ENCODE results near the gene FAM217B.

Gene FAM217B

GRCh38 chr20:59983076-59983475 lies 42.9 kb downstream of the FAM217B start:
- DNase-seq: no peak

DNA sequence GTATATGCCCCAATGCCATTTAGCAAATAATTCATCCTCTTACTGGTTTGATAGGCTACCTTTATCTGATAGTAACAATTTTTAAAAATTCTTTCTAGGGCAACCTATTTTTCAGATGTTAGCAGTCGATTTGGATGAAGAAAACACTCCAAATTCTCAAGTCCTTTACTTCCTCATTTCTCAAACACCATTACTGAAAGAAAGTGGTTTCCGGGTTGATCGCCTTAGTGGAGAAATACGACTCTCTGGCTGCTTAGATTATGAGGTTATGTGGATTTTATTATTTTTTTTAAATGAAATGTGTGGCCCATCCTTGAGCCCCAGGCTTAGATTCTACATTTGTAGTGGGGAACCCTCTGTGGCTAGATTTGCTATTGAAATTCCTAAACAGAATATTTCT lies 44.4 kb downstream of the FAM217B start:
- no peak for DNase-seq

GRCh38 chr20:59985164-59985563 lies 45.0 kb downstream of the FAM217B start:
- DNase-seq: no peak

GRCh38 chr20:59985864-59986263 lies 45.7 kb downstream of the FAM217B start:
- no peak for DNase-seq

GRCh38 chr20:59987135-59987534 lies 46.9 kb downstream of the FAM217B start:
- DNase-seq: no peak

DNA sequence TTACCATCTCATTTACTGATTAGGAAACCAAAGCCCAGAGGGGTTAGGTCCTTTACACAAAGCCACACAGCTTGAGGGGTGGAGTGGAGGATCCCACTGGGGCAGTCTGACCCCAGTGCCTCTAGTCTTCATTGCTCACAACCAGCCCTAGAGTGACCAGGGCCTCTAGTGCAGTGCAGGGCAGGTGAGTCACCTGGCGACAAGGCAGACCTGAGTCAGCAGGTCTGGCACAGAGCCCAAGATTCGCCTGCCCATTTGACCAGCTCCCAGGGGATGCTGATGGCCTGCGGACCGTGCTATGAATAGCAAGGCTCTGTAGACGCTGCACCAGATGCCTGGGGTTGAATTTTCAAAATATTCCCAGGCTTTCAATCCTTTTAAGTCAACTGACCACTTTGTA lies 48.0 kb downstream of the FAM217B start:
- no peak for DNase-seq

- DNase-seq: no peak
Observed at GRCh38 chr20:59992526-59993084, 52.4 kb downstream of the FAM217B start.

DNA sequence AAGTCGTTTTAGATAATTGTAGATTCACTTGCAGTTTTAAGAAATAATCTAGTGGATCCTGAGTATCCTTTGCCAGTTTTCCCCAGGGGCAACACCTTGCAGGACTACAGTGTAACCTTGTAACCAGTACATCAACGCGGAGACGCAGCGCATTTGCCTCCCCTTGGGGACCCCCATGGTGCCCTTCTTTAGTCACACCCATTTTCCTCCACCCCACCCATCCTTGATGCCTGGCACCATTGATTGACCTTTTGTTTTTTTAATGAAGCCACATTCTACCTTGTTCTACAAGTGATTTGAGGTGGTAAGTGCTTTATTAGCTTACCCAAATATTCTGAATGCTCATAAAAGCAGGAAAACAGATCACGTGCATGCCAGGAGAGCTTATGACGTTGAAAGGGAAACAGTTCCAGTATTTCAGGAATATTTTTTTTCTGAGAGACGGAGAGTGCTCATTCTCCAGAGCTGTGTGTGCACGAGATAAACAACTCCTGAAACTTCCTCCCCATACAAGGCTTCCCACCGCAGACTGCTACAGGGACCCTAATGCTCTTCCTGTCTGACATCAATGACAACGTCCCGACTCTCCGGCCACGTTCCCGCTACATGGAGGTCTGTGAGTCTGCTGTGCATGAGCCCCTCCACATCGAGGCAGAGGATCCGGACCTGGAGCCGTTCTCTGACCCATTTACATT lies 53.7 kb downstream of the FAM217B start:
- DNase-seq: no peak

DNA sequence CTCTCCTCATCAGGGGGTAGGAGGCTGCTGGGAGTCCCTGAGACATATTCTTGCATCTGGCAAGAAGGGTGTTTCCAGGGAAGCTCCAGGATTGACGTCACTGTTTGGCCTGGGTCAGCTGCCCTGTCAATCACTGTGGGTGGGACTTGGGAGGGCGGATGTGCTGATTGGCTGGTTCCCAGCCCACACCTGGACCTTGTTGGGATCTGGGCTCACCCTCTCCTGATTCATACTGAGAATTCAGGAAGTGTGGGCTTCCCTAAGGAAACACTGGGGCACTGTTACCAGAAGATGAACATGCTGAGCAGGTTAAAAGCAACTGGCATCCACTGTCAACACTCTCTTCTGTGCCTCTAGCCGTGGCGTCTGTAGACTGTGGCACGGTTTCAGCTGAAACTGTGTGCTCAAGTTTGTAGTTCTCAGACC lies 54.5 kb downstream of the FAM217B start:
- no peak for DNase-seq

GRCh38 chr20:59996108-59996507 lies 55.9 kb downstream of the FAM217B start:
- DNase-seq: no peak

GRCh38 chr20:59997896-59998295 lies 57.7 kb downstream of the FAM217B start:
- no peak for DNase-seq
